HCT116 (cell line): ENCODE results near the gene SMTN. TPM values are rescaled to one million over a fixed set of nuclear protein-coding genes. Genes with fewer than 3 reads are reported as not detected.

Source experiments
- ATAC-seq: fragments of 200-7000 bp; cut with Tn5 transposase; 2 replicates; pipeline ENCODE4 v1.9.1; 2020; ENCODE audit warnings: mild to moderate bottlenecking, moderate library complexity
- BruUV-seq: library from RNA; stranded (reverse); fragments of 400-500 nt; replicated peaks from 2 replicates; lab custom pipeline; 2021; lab: Mats Ljungman, UMichigan
- CTCF ChIA-PET: fragments of 300-600 bp; sonication (Branson Sonifier 250); formaldehyde crosslinking; loops from one replicate; lab custom pipeline; 2021; ENCODE audit warnings: antibody characterized with exemption; lab: Charles Lee
- POLR2A ChIA-PET: fragments of 300-600, 350-600 bp; sonication (Branson Sonifier 250); formaldehyde crosslinking; loops from one replicate; lab custom pipeline; 2021; ENCODE audit warnings: antibody characterized with exemption; lab: Charles Lee
- RAD21 ChIA-PET, 2 experiments: fragments of 300-600 bp; sonication (Branson Sonifier 250); formaldehyde crosslinking; loops; one replicate each; lab custom pipeline; 2023; ENCODE audit warnings: low total read pairs in 2 of 2; ENCODE audit not compliant: uncharacterized antibody in 2 of 2, unreplicated experiment in 2 of 2, low non-redundant PET in 1 of 2; lab: Charles Lee
- DNase-seq: peaks from one replicate; pipeline ENCODE4 v3.0.0-alpha.2; 2010; ENCODE audit warnings: low read depth, low spot score
- H2AFZ ChIP-seq: fragments of 200-600 bp; shearing (Covaris generic), sonication (generic); 2 replicates; pipeline ENCODE4 v1.6.1; 2017; ENCODE audit warnings: low read depth, mixed run types, mixed read lengths, antibody characterized with exemption, low read length; ENCODE audit not compliant: poor library complexity, severe bottlenecking
- H3K27ac ChIP-seq: 2 replicates; pipeline ENCODE4 v1.5.1; 2012; ENCODE audit warnings: low read depth, low read length
- H3K27me3 ChIP-seq: fragments of 200-600 bp; sonication (generic); 2 replicates; pipeline ENCODE4 v1.6.1; 2016; ENCODE audit warnings: mixed run types, low read length, mixed read lengths; ENCODE audit not compliant: insufficient read depth
- H3K36me3 ChIP-seq, 2 experiments: fragments of 200-500 bp in 1 of 2; fragments of 200-600 bp in 1 of 2; sonication (Bioruptor generic) in 1 of 2; sonication (generic) in 1 of 2; 2 replicates each; pipeline versions ENCODE4 v1.5.1 to v1.6.1; 2014 to 2016; ENCODE audit warnings: low read length in 2 of 2, inconsistent platforms in 1 of 2, mixed read lengths in 1 of 2, mixed run types in 1 of 2; ENCODE audit not compliant: insufficient read depth in 2 of 2, control insufficient read depth in 1 of 2
- H3K4me1 ChIP-seq, 2 experiments: fragments of 200-600 bp in 1 of 2; sonication (generic) in 1 of 2; 2 replicates each; pipeline versions ENCODE4 v1.5.1 to v1.6.1; 2012 to 2017; ENCODE audit warnings: low read length in 2 of 2, inconsistent platforms in 1 of 2, mild to moderate bottlenecking in 1 of 2, mixed read lengths in 1 of 2, mixed run types in 1 of 2, moderate library complexity in 1 of 2; ENCODE audit not compliant: insufficient read depth in 2 of 2, control insufficient read depth in 1 of 2
- H3K4me2 ChIP-seq: fragments of 200-600 bp; sonication (generic); 2 replicates; pipeline ENCODE4 v1.6.1; 2017; ENCODE audit warnings: mixed run types, low read length, mixed read lengths
- H3K4me3 ChIP-seq, 2 experiments: fragments of 200-600 bp in 1 of 2; sonication (generic) in 1 of 2; replicated peaks in 1 of 2; 2 replicates each; pipeline ENCODE4 v1.5.1; 2011 to 2016; ENCODE audit warnings: low read length in 2 of 2, control low read depth in 1 of 2, low read depth in 1 of 2, mild to moderate bottlenecking in 1 of 2, mixed read lengths in 1 of 2, mixed run types in 1 of 2
- H3K79me2 ChIP-seq: fragments of 200-600 bp; sonication (generic); 2 replicates; pipeline ENCODE4 v1.6.1; 2017; ENCODE audit warnings: mild to moderate bottlenecking, mixed run types, low read length, moderate library complexity, mixed read lengths; ENCODE audit not compliant: insufficient read depth
- H3K9ac ChIP-seq: fragments of 200-600 bp; sonication (generic); 2 replicates; pipeline ENCODE4 v1.6.1; 2016; ENCODE audit warnings: low read length, mixed read lengths
- H3K9me2 ChIP-seq: fragments of 200-600 bp; sonication (generic), shearing (Covaris generic); 2 replicates; pipeline ENCODE4 v1.6.1; 2017; ENCODE audit warnings: mixed run types, mild to moderate bottlenecking, moderate library complexity; ENCODE audit not compliant: insufficient read depth
- H3K9me3 ChIP-seq, 2 experiments: fragments of 200-500 bp in 1 of 2; fragments of 200-600 bp in 1 of 2; sonication (Bioruptor generic) in 1 of 2; sonication (generic) in 1 of 2; 2 replicates each; pipeline ENCODE4 v1.6.1; 2014 to 2017; ENCODE audit warnings: low read length in 2 of 2, mixed read lengths in 2 of 2, inconsistent platforms in 1 of 2, low read depth in 1 of 2, mild to moderate bottlenecking in 1 of 2, mixed run types in 1 of 2, moderate library complexity in 1 of 2; ENCODE audit not compliant: control insufficient read depth in 1 of 2, insufficient read depth in 1 of 2
- H4K20me1 ChIP-seq: fragments of 200-600 bp; sonication (generic), shearing (Covaris generic); 2 replicates; pipeline ENCODE4 v1.6.1; 2017; ENCODE audit warnings: mixed run types, mild to moderate bottlenecking, moderate library complexity; ENCODE audit not compliant: insufficient read depth
- CBX3 ChIP-seq: IDR thresholded peaks from 2 replicates; pipeline ENCODE4 v1.6.1; 2012; ENCODE audit warnings: low read depth
- ELF1 ChIP-seq: IDR thresholded peaks from 2 replicates; pipeline ENCODE4 v1.6.1; 2012; ENCODE audit warnings: low read depth, borderline replicate concordance
- FOSL1 ChIP-seq: IDR thresholded peaks from 2 replicates; pipeline ENCODE4 v1.6.1; 2012; ENCODE audit warnings: low read depth
- RAD21 ChIP-seq: IDR thresholded peaks from 2 replicates; pipeline ENCODE4 v1.6.1; 2012; ENCODE audit warnings: low read depth, mild to moderate bottlenecking
- REST ChIP-seq: IDR thresholded peaks from 2 replicates; pipeline ENCODE4 v1.6.1; 2012; ENCODE audit warnings: low read depth
- SP1 ChIP-seq: IDR thresholded peaks from 2 replicates; pipeline ENCODE4 v1.6.1; 2012; ENCODE audit warnings: low read depth
- SRF ChIP-seq: IDR thresholded peaks from 2 replicates; pipeline ENCODE4 v1.6.1; 2012; ENCODE audit warnings: low read depth
- ZBTB33 ChIP-seq: IDR thresholded peaks from 2 replicates; pipeline ENCODE4 v1.6.1; 2011; ENCODE audit warnings: mild to moderate bottlenecking, low read length, moderate library complexity; ENCODE audit not compliant: insufficient replicate concordance; ENCODE audit errors: extremely low read depth
- intact Hi-C: fragments of 100-400 bp; cut with micrococcal nuclease; formaldehyde crosslinking; loops from 2 replicates; pipeline ENCODE4 v1.10.0; 2022
- total RNA-seq: library from RNA; stranded (reverse); gene quantifications from one replicate; pipeline ENCODE4 v1.2.1, GENCODE V29; 2021; ENCODE audit not compliant: unreplicated experiment

The SMTN gene
- total RNA-seq, 1 experiment from 2014 or later, result 148 TPM

GRCh38 chr22:31086703-31087330, 5.7 kb downstream of the SMTN start:
- Histone ChIP-seq H3K4me2 (peak overlapping the region; percentile 85; the same call in 1 of the 2 replicates), H3K27ac (peak overlapping the region; percentile 15), H4K20me1 (no peaks in the 10 kb centered on the region), H2AFZ (no peak overlapping the region), H3K36me3 (peaks cover 25 to 29% of the 10 kb centered on the region in 2 experiments; a peak in 3 of 4 replicates), H3K9me2 (no peaks in the 10 kb centered on the region), H3K9me3 (no peaks in the 10 kb centered on the region), H3K9ac (no peak overlapping the region), H3K4me3 (no peak overlapping the region), H3K79me2 (peaks cover 47% of the 10 kb centered on the region), H3K27me3 (no peaks in the 10 kb centered on the region), H3K4me1 (peaks cover 22 to 51% of the 10 kb centered on the region in 2 experiments)
- ATAC-seq (no peak), DNase-seq (no peak)
- intact Hi-C loops, result loop anchor here (5.0 to 10.0 kb wide), 2 partner anchors 145 to 662 kb away; partner anchors contain the start of gene MTFP1
- ChIA-PET RAD21 (no interaction called here), POLR2A (no interaction called here), CTCF (interaction anchor here (4.9 to 5.1 kb wide), 2 partner anchors 141 to 323 kb away, joined by 23 to 25 read pairs; no protein-coding TSS in a partner anchor)
- no TSS peak for BruUV-seq
- TF ChIP-seq ELF1 (no peak), CBX3 (no peak), FOSL1 (no peak), SRF (no peak), ZBTB33 (no peak)

GRCh38 chr22:31087744-31088215, 6.7 kb downstream of the SMTN start:
- no peak overlapping the region for H2AFZ ChIP-seq
- peaks cover 14 to 41% of the 10 kb centered on the region in 2 experiments for H3K4me1 ChIP-seq
- no peaks in the 10 kb centered on the region for H3K9me3 ChIP-seq
- peaks cover 28 to 39% of the 10 kb centered on the region in 2 experiments; a peak in 3 of 4 replicates for H3K36me3 ChIP-seq
- H3K27ac ChIP-seq, result no peak overlapping the region
- no peak for DNase-seq
- ChIA-PET POLR2A (interaction anchor here (0.6 kb wide), 1 partner anchor 747 kb away, joined by 6 read pairs; no protein-coding TSS in a partner anchor), CTCF (interaction anchor here (1.1 kb wide), 1 partner anchor 438 kb away, joined by 3 read pairs; no protein-coding TSS in a partner anchor), RAD21 (no interaction called here)
- intact Hi-C loops, result loop anchor here (5.0 to 10.0 kb wide), 2 partner anchors 145 to 663 kb away; partner anchors contain the start of gene MTFP1
- H3K4me2 ChIP-seq, result no peak overlapping the region
- H3K27me3 ChIP-seq, result no peaks in the 10 kb centered on the region
- ATAC-seq, result no peak
- TF ChIP-seq CBX3 (no peak), FOSL1 (no peak), REST (no peak), ELF1 (no peak), SP1 (no peak), RAD21 (no peak)
- H3K9ac ChIP-seq, result no peak overlapping the region
- no TSS peak for BruUV-seq
- peaks cover 37% of the 10 kb centered on the region for H3K79me2 ChIP-seq
- no peak overlapping the region for H3K4me3 ChIP-seq
- no peaks in the 10 kb centered on the region for H4K20me1 ChIP-seq
- H3K9me2 ChIP-seq, result no peaks in the 10 kb centered on the region
